ENCODE results near the gene CENPU. TPM values are rescaled to one million over a fixed set of nuclear protein-coding genes. Genes with fewer than 3 reads are reported as not detected.

Gene CENPU
- total RNA-seq, 4 donors from 2014 or later, result 1.0 to 3.0 (median 1.8) TPM

- H3K4me3 ChIP-seq, result no peak overlapping the region
- no peaks in the 10 kb centered on the region for H3K9me3 ChIP-seq
- TF ChIP-seq POLR2A (IDR thresholded peaks at IDR 0.05), result no peak
- TF ChIP-seq EP300 (IDR thresholded peaks at IDR 0.05), result no peak
- TF ChIP-seq CTCF (IDR thresholded peaks at IDR 0.05), result no peak
- no peaks in the 10 kb centered on the region for H3K4me1 ChIP-seq
- peaks cover 0 to 34% (median 0%) of the 10 kb centered on the region in 3 donors for H3K36me3 ChIP-seq
- no peaks in the 10 kb centered on the region for H3K27me3 ChIP-seq
- H3K27ac ChIP-seq, result no peak overlapping the region
- DNase-seq (ENCODE audit: low spot score in 2 of 2), result no peak
Measured at GRCh38 chr4:184694412-184694956, 39.4 kb downstream of the CENPU start.

- Histone ChIP-seq H3K9me3 (no peaks in the 10 kb centered on the region), H3K27me3 (no peaks in the 10 kb centered on the region), H3K4me3 (no peak overlapping the region), H3K36me3 (peaks cover 0 to 45% (median 0%) of the 10 kb centered on the region in 3 donors), H3K4me1 (no peaks in the 10 kb centered on the region), H3K27ac (no peak overlapping the region)
- DNase-seq (ENCODE audit: low spot score in 2 of 2), result no peak
- 89 to 93% methylated on average over 5 of the region's 5 CpGs for WGBS, 2 donors
- no peak for TF ChIP-seq CTCF (IDR thresholded peaks at IDR 0.05)
- TF ChIP-seq EP300 (IDR thresholded peaks at IDR 0.05), result no peak
- TF ChIP-seq POLR2A (IDR thresholded peaks at IDR 0.05), result no peak
Measured at GRCh38 chr4:184693056-184693455, 40.8 kb downstream of the CENPU start.

GRCh38 chr4:184689681-184690080 lies 44.2 kb downstream of the CENPU start:
- Histone ChIP-seq H3K36me3 (peaks cover 0 to 63% (median 0%) of the 10 kb centered on the region in 3 donors), H3K27me3 (no peaks in the 10 kb centered on the region), H3K4me1 (peaks cover 0 to 1% (median 0%) of the 10 kb centered on the region in 4 donors), H3K9me3 (no peaks in the 10 kb centered on the region), H3K4me3 (no peak overlapping the region), H3K27ac (no peak overlapping the region)
- WGBS, 2 donors, result 57 to 58% methylated on average over 5 of the region's 5 CpGs
- no peak for DNase-seq (ENCODE audit: low spot score in 2 of 2)
- no peak for TF ChIP-seq EP300 (IDR thresholded peaks at IDR 0.05)
- no peak for TF ChIP-seq POLR2A (IDR thresholded peaks at IDR 0.05)
- TF ChIP-seq CTCF (IDR thresholded peaks at IDR 0.05), result no peak

GRCh38 chr4:184688447-184688846 lies 45.4 kb downstream of the CENPU start:
- TF ChIP-seq EP300 (IDR thresholded peaks at IDR 0.05) (no peak), POLR2A (IDR thresholded peaks at IDR 0.05) (no peak), CTCF (IDR thresholded peaks at IDR 0.05) (no peak)

GRCh38 chr4:184688005-184688404 lies 45.9 kb downstream of the CENPU start:
- no peaks in the 10 kb centered on the region for H3K27me3 ChIP-seq
- peaks cover 0 to 58% (median 0%) of the 10 kb centered on the region in 3 donors for H3K36me3 ChIP-seq
- WGBS, 2 donors, result 51 to 57% methylated on average over 3 of the region's 3 CpGs
- H3K27ac ChIP-seq, result no peak overlapping the region
- H3K4me1 ChIP-seq, result peaks cover 0 to 6% (median 0%) of the 10 kb centered on the region in 4 donors
- no peak overlapping the region for H3K4me3 ChIP-seq
- no peak for DNase-seq (ENCODE audit: low spot score in 2 of 2)
- H3K9me3 ChIP-seq, result no peaks in the 10 kb centered on the region
- no peak for TF ChIP-seq CTCF (IDR thresholded peaks at IDR 0.05)
- no peak for TF ChIP-seq EP300 (IDR thresholded peaks at IDR 0.05)
- TF ChIP-seq POLR2A (IDR thresholded peaks at IDR 0.05), result no peak

More at GRCh38 chr4:184688447-184688846, 45.4 kb downstream of the CENPU start:
- no peaks in the 10 kb centered on the region for H3K27me3 ChIP-seq
- 62 to 63% methylated on average over 11 of the region's 11 CpGs for WGBS, 2 donors
- H3K36me3 ChIP-seq, result peaks cover 0 to 59% (median 0%) of the 10 kb centered on the region in 3 donors
- H3K4me3 ChIP-seq, result no peak overlapping the region
- H3K9me3 ChIP-seq, result no peaks in the 10 kb centered on the region
- no peak overlapping the region for H3K27ac ChIP-seq
- H3K4me1 ChIP-seq, result peaks cover 0 to 6% (median 0%) of the 10 kb centered on the region in 4 donors
- no peak for DNase-seq (ENCODE audit: low spot score in 2 of 2)
